Measurements from ENCODE around the gene C17orf107.

C17orf107 gene

DNA sequence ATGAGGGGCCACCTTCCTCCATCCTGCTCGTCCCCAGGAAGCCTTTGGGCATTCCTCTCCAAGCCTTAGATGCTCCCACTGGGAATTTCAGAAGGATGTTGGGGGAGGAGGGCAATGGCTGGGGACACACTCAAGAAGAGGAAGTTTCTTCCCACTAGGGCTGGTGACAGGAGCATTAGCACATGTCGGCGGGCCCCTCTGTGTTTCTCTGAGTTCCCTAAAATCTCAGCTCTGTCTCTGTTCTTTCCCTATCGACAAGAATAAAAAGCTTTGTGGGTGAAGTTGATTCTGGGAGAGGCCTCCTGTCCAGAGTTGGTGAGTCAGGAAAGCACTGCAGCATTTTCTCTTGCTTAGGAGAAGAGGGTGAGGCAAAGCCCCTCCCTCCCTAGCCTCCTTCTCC lies 19.7 kb upstream of the C17orf107 start:
- no peak for DNase-seq

DNA sequence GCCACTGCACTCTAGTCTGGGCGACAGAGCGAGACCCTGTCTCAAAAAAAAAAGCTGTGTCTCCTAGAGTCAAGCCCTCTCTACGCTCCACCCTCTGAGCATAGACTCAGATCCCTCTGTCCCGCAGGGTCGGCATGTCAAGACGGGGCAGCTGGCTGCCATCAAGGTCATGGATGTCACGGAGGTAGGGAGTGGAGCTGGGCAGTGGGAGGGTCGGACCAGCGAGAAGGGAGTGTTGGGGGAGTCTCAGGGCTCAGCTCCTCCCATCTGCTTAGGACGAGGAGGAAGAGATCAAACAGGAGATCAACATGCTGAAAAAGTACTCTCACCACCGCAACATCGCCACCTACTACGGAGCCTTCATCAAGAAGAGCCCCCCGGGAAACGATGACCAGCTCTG lies 18.5 kb upstream of the C17orf107 start:
- no peak for DNase-seq

DNA sequence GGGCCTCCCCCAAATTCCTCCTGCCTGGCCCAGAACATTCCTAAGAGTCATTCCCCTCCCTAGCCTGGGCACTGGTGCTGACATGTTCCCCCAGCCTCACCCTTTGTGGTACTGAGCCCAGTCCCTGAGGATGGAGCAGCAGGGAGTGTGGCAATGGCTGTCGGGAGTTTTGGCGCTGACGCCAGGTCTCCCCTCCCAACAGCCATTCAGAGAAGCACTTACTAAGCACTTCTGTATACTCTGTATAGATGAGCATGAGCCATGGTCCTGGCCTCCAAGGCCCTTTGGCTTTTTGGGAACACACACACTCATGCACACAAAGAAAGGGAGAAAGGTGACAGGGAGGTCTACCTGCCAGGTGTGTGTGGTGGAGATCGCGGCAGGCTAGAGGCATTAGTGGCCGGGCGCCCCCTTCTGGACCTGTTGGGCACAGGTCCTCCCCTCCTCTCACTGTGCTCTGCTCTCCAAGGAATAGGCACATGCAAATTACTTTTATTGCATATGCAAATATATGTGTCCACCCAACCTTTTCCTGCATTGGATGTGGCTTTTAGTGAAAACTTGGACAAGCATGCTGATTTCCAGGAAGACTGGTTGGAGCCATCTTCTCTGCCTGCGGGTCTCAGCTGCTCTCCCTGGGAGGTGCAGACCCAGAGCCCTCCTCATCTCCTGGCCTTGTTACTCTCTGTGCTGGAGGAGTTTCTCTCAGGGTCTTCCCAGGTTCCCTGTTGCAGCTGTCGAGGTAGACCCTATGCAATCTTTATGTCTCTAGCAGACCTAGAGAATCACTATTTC lies 17.4 kb upstream of the C17orf107 start:
- DNase-seq = peak; percentile 73

DNA sequence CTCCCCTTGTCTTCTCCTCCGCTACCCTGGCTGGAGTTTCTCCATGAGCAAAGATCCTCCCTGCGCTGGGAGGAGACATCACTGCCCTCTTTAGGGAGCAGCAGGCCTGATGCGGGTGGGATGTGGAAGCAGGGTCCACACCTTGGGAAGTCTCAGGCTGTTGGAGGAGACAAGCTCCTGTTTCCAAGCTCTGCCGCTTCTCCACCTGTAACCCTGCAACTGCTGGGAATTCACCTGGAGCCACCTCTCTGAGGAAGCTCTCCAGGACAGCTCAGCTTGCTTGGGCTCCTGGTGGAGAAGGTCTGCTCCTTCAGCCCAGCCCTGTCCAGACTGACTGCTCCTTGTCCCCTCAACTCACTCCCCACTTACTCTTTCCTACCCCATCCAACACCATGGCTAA lies 14.8 kb upstream of the C17orf107 start:
- DNase-seq = no peak

DNA sequence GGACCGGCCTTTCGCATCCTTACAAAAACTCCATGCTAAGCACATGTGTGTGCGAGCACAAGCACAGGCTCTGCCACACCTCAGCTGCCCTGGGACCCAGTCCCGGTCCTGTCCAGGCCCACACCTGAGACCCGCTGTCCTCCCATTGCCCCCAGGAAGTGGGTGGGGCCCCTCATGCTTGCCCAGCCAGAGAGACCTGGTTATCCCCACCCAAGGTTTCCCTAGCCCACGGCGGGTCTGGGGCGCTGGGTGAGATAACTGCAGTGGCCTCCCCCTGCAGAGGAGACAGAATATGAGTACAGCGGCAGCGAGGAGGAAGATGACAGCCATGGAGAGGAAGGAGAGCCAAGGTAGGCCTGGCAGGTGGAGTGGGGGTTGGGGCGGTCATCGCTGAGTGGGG lies 12.5 kb upstream of the C17orf107 start:
- DNase-seq = no peak

DNA sequence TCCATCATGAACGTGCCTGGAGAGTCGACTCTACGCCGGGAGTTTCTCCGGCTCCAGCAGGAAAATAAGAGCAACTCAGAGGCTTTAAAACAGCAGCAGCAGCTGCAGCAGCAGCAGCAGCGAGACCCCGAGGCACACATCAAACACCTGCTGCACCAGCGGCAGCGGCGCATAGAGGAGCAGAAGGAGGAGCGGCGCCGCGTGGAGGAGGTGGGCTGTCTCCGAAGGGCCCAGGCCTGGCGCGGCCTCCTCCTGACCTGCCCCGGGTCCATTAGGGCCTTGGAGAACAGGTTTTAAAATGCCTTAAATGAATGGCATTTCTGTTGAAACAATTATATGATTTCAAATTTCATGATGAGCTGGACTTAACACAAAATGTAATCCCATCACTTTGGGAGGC lies 11.8 kb upstream of the C17orf107 start:
- DNase-seq = no peak

DNA sequence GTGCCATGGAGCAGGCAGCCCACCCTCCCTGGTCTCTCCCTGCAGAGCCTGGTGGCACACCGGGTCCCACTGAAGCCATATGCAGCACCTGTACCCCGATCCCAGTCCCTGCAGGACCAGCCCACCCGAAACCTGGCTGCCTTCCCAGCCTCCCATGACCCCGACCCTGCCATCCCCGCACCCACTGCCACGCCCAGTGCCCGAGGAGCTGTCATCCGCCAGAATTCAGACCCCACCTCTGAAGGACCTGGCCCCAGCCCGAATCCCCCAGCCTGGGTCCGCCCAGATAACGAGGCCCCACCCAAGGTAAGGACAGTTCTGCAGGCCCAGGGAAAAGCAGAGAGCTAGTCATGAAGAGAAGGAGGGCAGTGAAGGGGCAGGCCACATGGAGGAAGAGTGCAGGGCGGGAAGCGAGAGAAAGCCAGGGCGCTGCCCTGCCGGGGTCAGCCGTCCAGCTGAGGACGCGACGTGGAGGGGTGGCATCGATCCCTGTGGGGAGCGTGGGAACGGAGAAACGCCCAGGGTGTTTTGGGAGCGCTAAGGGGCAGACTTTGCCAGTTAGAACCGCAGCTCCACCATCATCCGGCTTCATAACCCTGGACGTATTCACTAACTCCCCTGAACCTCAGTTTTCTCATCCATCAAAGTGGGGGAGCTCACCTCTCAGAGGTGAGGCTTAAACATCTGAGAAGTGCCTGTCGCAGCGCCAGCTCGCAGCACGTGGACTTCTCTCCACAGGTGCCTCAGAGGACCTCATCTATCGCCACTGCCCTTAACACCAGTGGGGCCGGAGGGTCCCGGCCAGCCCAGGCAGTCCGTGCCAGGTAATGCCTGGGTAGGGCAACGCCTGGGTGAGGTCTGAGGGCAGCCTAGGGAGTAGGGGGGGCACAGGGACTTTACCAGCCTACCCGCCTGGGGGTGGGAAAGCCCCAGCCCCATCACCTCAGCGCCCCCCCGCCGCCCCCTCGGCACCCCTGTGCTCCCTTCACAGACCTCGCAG lies 7.6 kb upstream of the C17orf107 start:
- no peak for DNase-seq

DNA sequence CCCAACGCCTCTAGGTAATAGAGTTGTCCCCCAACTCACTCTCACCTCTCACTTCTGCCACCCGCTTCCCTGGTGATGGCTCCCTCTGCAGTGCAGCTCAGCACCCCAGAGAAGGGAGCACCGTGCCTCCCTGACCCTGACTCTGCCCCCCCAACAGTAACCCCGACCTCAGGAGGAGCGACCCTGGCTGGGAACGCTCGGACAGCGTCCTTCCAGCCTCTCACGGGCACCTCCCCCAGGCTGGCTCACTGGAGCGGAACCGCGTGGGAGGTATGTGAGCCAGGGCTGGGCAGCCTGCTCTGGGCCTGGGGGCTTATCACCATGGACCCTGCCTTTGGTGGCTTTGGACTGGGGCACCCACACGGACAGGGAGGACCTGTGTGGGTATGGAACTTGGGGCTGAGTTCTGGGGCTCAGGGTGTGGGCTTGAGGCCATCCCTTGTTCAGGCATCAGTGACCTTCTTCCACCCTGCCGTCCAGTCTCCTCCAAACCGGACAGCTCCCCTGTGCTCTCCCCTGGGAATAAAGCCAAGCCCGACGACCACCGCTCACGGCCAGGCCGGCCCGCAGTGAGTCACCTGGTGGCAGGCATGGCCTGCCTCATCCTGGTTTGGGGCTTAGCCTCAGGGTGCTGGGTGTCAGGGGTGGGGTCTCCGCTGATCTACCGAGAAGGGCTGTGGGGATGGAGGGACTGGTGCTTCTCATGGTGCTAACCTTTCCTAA lies 6.7 kb upstream of the C17orf107 start:
- DNase-seq = no peak

DNA sequence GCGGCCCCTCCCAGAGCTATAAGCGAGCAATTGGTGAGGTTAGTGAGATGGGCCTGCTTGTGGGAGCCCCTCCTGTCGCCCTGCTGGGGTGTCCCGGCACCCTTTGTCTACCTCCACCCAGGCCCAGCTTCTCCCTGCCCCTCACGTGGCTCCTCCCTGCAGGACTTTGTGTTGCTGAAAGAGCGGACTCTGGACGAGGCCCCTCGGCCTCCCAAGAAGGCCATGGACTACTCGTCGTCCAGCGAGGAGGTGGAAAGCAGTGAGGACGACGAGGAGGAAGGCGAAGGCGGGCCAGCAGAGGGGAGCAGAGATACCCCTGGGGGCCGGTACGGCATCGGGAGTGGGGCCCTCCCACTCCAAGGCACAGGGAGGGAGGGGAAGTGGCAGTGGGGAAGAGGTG lies 6.1 kb upstream of the C17orf107 start:
- DNase-seq = no peak

DNA sequence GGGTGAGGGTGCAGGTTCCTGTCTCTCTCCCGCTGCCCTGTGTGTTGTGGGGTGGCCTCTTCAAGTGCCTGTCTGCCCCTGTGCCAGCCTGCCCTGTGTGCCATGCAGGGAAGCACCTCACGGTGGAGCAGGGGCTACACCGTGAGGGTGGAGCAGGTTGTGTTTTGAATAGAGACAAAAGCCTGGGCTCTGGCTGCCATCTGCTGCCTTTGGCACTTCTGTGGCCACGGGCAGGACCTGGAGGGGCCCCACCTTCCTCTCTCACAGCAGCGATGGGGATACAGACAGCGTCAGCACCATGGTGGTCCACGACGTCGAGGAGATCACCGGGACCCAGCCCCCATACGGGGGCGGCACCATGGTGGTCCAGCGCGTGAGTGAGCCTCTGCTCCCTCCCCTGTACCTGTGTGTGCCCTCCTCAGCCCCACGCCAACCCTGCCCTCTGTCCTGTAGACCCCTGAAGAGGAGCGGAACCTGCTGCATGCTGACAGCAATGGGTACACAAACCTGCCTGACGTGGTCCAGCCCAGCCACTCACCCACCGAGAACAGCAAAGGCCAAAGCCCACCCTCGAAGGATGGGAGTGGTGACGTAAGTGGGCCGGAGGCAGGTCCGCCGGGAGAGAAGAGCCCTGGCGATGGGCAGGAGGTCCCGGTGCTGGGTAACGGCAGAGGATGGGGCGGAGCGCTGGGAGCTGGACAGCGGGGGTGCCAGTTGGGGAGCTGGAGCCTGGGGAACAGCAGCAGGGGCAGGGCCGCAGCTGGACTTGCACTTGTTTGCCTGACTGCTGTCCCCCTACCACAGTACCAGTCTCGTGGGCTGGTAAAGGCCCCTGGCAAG lies 5.4 kb upstream of the C17orf107 start:
- DNase-seq = no peak

DNA sequence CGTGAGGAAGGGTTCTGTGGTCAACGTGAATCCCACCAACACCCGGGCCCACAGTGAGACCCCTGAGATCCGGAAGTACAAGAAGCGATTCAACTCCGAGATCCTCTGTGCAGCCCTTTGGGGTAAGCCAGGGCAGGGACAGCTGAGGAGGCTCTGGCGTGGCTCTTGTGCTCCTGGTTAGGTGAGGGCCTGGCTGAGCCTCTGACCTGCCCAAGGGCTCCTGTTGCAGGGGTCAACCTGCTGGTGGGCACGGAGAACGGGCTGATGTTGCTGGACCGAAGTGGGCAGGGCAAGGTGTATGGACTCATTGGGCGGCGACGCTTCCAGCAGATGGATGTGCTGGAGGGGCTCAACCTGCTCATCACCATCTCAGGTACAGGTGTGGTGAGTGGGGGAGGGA lies 4.2 kb upstream of the C17orf107 start:
- no peak for DNase-seq

DNA sequence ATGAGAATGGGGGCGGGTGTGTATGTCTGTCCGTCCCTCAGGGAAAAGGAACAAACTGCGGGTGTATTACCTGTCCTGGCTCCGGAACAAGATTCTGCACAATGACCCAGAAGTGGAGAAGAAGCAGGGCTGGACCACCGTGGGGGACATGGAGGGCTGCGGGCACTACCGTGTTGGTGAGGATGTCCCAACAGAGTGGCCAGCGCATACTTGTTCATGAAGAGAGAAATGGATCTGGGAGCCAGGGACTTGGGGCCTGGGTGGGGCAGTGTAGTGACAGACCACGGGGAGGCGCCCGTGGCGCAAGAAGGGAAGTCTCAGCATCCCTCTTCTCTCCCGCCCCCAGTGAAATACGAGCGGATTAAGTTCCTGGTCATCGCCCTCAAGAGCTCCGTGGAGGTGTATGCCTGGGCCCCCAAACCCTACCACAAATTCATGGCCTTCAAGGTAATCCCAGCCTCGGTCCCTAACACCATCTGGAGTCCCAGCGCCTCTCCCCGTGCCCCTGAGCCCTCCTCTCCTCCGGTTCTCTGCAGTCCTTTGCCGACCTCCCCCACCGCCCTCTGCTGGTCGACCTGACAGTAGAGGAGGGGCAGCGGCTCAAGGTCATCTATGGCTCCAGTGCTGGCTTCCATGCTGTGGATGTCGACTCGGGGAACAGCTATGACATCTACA lies 3.5 kb upstream of the C17orf107 start:
- no peak for DNase-seq

DNA sequence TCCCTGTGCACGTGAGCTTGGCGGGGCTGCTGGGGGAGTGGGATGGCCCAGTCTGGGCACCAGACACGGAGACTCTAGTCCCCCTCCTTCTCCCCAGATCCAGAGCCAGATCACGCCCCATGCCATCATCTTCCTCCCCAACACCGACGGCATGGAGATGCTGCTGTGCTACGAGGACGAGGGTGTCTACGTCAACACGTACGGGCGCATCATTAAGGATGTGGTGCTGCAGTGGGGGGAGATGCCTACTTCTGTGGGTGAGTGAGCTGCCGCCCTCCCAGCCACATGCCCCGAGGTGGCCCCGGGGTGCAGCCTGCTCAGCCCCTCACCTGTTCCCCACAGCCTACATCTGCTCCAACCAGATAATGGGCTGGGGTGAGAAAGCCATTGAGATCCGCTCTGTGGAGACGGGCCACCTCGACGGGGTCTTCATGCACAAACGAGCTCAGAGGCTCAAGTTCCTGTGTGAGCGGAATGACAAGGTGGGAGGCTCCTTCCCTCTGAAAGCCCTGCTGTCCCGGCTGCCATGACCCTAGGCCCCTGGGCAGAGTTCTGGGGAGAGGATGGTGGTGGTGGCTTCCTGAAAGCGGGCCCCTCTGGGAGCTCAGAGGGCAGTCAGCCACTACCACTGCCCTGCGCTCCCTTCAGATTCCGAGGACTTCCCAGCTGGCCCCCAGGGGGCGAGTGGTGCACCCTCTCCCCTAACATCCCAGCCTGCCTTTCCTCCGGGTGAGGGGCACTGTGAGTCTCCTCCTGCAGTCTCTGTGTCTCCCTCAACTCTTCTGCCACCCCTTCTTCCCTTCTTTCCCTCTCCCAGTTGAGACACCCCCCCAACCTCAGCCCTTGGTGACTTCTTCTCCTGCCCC lies 2.8 kb upstream of the C17orf107 start:
- DNase-seq = no peak

DNA sequence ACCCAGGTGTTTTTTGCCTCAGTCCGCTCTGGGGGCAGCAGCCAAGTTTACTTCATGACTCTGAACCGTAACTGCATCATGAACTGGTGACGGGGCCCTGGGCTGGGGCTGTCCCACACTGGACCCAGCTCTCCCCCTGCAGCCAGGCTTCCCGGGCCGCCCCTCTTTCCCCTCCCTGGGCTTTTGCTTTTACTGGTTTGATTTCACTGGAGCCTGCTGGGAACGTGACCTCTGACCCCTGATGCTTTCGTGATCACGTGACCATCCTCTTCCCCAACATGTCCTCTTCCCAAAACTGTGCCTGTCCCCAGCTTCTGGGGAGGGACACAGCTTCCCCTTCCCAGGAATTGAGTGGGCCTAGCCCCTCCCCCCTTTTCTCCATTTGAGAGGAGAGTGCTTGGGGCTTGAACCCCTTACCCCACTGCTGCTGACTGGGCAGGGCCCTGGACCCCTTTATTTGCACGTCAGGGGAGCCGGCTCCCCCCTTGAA lies 2.1 kb upstream of the C17orf107 start:
- no peak for DNase-seq

DNA sequence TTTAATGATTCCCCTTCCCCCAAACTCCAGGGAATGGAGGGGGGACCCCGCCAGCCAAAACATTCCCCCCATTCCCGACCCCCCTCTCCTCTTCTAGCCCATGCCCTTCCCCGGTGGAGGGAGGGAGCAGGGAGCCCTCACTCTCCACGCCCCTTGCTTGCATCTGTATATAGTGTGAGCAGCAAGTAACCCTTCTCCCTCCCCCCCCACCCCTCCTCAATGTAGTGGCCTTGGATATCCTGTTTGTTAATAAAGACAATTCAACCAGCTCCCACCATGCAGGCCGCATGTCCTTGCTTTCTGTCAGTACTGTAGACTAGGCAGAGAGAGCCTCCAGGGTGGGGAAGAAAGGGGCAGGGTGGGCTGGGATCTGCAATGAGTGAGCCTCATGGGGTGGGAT lies 1.6 kb upstream of the C17orf107 start:
- DNase-seq = no peak

DNA sequence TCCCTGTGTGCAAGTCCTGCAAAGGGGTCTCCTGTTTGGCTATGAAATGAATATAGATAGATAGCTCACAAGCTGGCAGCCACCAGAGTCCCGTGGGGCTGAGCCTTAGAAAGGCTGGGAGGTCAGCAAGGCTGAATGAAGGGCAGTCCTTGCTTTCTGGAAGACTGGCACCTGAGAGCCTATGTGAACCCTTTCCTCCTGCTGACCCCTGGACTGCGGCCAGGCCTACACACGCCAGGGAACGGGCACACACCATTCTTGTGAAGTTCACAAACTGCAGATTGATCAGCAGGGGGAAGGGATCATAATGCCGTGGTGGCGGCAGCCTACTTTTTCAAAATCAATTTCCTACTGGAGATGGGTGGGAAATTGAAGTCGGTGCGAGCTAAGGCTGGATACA lies 985 bp upstream of the C17orf107 start:
- DNase-seq = no peak

DNA sequence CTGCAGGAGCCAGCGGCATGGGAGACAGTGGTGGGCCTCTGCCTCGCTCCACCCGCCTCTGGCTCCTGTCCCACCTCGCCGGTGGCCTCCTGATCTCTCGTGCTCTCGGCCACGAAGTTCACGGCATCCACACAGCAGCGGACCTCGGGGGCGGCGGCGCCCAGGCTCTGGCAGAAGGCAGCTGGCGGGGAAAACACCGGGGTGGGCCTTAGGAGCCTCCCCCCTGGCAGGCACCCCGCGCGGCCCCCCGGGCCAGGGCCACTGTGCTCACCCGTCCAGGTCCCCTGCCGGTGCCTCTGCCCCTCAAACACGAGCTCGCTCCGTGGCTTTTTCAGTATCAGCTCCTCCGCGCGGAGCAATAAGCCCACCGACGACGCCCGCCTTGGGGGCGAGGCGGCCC lies 409 bp upstream of the C17orf107 start:
- no peak for DNase-seq

DNA sequence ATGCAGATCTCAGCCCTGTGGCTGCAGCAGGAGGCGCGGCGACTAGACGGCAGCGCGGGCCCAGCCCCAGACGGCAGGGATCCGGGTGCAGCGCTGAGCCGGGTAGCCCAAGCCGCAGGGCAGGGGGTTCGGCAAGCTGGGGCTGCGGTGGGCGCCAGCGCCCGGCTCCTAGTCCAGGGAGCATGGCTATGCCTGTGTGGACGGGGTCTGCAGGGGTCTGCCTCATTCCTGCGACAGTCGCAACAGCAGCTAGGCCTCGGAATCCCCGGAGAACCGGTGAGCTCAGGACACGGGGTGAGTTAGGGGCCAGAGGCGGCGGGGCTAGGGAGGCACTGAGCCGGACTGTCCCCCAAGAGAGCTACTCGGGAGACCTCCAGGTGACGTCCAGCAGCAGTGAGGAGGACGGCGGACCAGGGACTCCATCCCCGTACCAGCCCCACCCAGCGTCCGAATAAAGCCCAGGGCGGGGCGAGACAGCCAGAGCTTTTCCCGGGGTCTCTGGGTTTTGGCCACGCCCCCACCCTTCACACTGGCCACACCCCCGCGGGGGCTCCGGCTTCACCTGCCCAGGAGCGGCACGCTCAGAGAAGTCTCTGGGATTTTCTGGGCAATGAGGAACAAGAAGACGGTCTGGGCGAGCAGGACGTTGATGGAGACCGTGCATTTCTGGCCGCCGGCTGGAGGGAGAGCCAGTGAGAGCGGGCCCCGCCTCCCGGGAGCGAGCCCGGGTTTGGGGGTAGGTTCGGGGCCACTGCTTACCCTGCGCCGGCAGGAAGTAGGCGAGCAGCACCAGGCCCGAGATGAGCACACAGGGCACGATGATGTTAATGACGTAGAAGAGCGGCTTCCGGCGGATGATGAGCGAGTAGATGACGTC lies 1.1 kb downstream of the C17orf107 start:
- DNase-seq = peak; percentile 37

DNA sequence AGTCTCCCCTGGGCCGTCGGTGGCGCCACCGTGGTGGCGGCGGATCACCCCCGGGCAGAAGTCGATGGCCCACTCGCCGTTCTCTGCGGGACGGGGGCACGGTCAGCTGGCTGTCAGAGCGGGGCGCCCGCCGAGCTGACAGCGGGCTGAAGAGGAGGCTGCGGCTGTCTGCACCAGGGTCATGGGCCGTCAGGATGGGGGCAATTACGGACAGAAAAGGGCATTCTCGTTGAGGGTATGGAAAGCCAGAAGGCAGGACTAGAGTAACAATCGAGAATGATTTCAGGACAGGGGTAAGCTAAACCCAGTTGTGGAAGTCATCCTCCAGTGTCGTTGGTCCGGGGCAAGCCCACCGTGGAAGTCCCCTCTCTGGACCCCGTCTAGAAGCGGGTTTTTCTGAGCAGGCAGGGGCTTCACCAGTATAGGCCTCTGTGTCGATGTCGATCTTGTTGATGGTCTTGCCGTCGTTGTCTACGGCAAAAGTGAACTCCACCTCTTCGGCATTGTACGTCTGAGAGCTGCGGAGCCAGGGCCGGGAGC lies 1.8 kb downstream of the C17orf107 start:
- DNase-seq = no peak

Measured in stimulated activated CD4-positive, alpha-beta T cell treated with anti-CD3 and anti-CD28 coated beads, Interleukin-4, amount 100 ng/mL, for 1 hour (primary cell).